ENCODE results near the gene HTT.
A peak's percentile ranks its signal among the peaks of the same experiment; 100 is the strongest.

HTT gene

GRCh38 chr4:3280466-3280865 is 206.0 kb downstream of the HTT start:
- no peak for DNase-seq

- DNase-seq = no peak
These were observed 209.0 kb downstream of the HTT start for GRCh38 chr4:3283483-3283882.

GRCh38 chr4:3283916-3284315 is 209.4 kb downstream of the HTT start:
- no peak for DNase-seq

GRCh38 chr4:3284734-3285557 is 210.5 kb downstream of the HTT start:
- no peak for DNase-seq

DNA sequence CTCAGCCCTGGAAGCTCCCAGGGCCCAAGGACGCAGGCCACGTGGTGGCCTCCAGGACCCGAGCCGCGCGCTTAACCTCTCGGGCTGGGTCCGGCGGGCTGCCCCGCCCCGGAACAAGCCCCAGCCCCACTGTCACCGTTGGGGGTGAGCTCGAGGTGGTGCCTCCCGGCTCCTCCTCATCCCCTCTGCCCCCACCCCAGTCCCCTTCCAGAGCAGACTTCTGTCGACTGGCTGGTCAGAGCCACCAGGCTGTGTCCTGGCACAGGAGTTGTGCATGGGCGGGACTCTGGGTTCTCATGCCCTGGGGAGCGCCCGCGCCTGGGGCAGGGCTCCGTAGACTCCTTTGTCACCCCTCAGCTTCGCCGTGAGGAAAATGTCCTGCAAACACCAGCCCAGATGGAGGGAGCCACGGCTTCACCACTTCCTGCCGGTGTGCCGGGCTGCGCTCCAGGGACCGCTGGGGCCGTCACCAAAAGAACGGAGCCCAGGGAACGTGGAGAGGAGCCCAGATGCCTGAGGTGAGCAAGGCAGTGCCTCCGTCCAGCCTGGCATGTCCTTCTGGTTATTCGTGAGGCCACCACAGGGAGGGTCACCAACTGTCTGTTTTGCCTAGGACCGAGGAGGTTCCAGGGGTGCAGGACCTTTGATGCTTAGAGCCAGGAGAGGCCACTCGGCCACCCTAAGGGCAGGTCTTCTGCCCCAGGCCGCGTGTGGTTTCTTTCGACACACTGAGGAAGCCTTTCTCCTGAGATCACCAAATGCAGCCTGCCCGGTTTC is 211.3 kb downstream of the HTT start:
- peak; percentile 87 to 90 for DNase-seq

GRCh38 chr4:3286335-3287175 is 212.1 kb downstream of the HTT start:
- DNase-seq = no peak

GRCh38 chr4:3287271-3287971 is 212.9 kb downstream of the HTT start:
- DNase-seq = no peak

DNA sequence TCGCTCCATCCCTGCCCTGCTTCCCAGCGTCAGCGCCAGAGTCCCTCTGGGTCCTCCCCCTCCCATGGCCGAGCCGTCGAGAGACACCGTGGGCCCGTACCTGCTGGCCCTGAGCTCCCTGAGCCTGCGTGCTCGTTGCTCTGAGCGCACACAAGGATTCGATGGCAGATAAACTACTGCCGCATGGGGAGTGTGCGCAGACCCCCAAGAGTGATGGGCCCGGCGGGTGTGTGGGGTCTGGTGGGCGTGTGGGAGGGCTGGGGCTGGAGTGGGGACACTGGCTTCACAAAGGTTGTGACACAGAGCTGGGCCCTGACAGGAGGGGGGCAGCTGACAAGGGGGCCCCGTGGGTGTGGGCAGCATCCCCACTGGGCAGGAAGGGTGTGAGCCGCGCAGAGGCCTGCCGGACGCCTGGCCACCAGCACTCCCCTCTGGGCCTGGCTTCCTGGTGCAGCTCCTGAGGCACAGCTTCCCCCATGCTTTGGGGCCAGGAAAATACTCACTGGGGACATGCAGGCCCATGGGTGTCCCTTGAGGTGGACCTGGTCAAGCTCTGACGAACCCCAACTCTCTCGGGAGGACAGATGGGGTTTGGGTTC is 213.6 kb downstream of the HTT start:
- DNase-seq = no peak

DNA sequence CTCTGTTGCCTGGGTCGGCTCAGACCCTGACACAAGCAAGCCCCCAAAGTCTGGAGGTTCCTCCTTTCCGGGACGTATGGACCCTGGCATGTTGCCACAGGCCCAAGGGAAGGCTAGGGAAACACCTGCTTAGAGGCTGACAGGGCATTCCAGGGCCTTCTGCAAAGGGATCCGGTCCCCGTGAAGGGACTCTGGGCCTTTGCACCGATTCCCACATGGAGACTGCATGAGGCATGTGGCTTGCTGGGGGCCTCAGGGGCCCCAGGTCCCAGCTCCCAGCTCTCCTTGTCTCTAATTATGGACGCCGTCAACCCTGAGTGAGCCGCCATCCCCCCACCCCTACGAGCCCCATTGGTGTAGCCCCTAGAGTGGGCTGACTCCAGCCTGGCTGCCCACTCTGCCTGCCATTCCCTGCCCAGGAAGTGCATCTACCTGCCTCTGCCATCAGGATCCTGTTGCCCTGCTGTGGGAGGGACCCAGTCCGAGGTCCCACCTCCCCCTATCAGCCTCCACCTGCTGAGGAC is 214.2 kb downstream of the HTT start:
- DNase-seq = no peak

DNA sequence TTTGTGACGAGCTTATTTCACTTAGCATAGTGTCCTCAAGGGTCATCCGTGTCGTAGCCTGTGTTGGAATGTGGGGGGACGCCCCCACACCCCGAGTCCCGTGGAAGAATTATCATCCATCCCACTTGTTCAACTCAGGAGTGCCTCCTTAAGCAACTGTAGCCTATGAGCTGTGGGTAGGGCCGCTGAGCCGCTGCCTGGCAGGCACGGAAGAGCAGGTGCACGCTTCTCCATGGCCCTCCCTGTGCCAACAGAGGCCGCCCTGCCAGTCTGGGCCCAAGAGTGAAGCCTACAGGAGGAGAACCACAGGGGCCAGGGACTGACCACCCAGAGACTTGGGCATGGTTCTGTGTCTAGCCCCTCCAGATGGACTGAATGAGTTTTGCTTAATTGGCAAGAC is 216.0 kb downstream of the HTT start:
- DNase-seq = no peak

- DNase-seq = no peak
These were observed 216.4 kb downstream of the HTT start for GRCh38 chr4:3290889-3291321.

- no peak for DNase-seq
These were observed 217.0 kb downstream of the HTT start for GRCh38 chr4:3291411-3291968.

- DNase-seq = peak; percentile 9 to 37
These were observed 217.6 kb downstream of the HTT start for GRCh38 chr4:3291969-3292570.

GRCh38 chr4:3292571-3293400 is 218.3 kb downstream of the HTT start, which contains the start of gene RGS12:
Gene RGS12, plus strand, starts transcription at chr4:3293021. Its CDS starts 23,150 bp downstream, at chr4:3316171.
- peak; percentile 78 to 84 for DNase-seq
